DMS153 (cell line): ENCODE results near the gene TNFRSF8.

Experiments used
- DNase-seq: peaks from one replicate; lab custom pipeline; 2025; lab: John Stamatoyannopoulos, UW

Gene TNFRSF8

DNA sequence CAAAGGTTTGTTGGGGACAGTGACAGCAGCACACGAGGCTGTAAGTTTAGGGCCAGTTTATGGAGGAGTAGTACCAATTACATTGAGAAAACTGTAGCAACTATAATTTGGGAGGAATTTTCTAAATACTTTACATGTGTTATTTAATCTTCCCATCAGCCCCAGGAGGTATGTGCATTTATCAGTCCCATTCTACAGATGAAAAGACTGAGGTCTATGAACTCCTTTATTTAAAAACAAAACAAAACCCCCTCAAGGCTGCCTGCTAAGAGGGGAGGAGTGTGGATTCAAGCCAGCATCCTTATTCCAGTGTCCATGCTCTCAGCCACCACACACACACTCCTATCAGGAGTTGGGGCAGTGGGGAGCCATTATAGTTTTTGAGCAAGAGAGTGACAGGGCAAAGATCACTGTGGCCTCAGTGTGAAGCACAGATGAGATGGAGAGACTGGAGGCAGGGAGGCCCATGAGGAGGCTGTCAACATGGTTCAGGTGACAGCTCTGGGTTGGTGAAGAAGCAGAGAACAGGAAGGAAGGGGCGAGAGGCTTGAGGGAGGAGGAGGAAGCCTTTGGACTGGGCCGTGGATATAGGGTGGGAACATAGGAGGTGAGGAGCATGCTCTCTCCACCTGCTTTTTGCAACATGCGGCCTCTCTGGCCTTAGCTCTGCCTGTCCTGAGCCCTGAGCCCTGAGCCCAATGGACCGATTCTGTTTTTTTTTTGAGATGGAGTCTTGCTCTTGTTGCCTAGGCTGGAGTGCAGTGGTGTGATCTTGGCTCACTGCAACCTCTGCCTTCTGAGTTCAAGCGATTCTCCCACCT is 113.4 kb downstream of the TNFRSF8 start:
- no peak for DNase-seq

DNA sequence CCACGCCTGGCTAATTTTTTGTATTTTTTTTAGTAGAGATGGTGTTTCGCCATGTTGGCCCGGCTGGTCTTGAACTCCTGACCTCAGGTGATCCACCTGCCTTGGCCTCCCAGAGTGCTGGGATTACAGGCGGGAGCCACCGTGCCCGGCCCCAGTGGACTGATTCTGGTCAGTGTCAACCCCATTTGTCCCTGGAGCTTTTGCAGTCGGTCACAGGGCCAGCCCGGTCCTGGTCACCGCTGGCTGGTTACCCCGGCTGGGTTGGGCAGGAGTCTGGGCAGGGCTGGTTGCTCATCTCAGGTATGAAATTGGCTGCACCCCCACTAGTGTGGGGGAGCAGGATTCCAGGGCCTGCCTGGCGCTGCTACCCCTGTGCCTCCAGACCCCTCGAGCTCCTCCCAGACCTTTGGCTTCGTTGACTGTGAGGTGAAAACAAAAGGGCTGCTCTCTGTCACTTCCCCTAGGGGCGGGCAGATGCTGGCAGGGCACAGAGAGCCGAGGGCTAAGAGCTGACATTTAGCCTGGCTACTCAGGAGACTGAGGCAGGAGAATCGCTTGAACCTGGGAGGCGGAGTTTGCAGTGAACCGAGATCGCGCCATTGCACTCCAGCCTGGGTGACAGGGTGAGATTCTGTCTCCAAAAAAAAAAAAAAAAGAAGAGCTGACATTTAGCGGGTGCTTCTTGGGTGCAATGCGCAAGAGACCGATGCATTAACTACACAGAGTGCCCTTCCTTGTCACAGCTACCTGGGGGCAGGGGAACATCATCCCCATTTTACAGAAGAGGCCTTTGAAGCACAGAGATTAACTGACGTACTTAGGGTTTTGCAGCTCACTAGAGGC is 114.3 kb downstream of the TNFRSF8 start:
- no peak for DNase-seq

- DNase-seq, result peak; percentile 67
Observed at GRCh38 chr1:12177999-12178441, 114.9 kb downstream of the TNFRSF8 start.

DNA sequence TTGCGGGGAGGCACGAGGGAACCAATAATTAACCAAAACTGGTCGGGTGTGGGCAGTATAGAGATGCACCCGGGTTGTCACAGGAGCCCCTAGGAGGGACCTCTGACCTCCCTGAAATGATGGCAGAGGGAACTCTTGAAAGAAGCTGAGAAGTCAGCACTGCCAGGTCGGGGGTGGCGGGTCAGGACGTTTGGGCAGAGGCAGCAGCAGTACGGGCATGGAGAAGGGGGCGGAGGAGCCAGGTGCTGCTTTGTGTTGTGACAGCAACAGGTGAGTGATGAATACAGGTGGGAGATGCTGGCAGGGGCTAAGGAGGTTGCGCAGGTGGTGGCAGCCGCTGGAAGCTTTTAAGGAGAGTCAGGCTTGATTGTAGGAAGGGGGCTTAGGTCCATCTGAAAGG is 115.4 kb downstream of the TNFRSF8 start:
- DNase-seq, result no peak

DNA sequence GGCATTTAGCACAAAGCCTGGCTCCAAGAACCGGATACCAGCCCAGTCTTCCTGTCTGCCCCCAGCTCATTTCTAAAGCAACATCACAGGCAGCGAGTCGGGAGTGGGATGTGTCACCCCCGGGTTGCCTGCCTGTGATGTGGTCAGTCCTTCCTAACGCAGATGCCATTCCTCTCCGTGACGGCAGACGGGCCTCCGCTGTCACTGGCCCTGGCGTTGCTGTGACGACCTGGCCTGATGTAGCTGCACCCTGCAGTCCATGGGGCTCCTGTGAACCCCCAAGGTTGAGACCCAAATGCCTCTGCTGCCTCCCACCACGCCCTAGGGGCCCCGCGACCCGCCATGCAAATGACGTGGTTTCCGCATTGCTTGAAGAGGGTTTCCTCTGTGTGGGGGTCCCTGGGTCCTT is 116.0 kb downstream of the TNFRSF8 start:
- no peak for DNase-seq

DNA sequence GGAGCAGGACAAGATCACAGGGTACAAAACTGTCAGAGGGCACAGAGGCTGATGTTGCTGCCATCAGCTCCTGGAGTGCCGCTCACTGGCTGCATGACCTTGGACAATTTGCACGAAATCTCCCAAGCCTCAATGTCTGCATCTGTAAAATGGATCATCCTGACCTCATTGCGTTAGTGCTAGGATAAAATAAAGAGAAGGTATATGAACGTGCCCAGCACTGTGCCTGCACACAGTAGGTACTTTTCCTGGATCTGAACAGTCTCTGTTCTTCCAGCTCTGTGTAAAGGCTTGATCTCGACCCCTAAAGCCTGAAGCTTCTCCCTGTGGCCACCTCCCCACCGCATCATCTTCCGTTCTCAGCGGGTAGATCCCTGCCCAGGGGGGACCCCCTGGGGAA is 116.6 kb downstream of the TNFRSF8 start:
- no peak for DNase-seq

- no peak for DNase-seq
Observed at GRCh38 chr1:12180315-12180714, 117.2 kb downstream of the TNFRSF8 start.

- no peak for DNase-seq
Observed at GRCh38 chr1:12180903-12181302, 117.8 kb downstream of the TNFRSF8 start.

GRCh38 chr1:12181568-12181967 is 118.5 kb downstream of the TNFRSF8 start:
- no peak for DNase-seq

DNA sequence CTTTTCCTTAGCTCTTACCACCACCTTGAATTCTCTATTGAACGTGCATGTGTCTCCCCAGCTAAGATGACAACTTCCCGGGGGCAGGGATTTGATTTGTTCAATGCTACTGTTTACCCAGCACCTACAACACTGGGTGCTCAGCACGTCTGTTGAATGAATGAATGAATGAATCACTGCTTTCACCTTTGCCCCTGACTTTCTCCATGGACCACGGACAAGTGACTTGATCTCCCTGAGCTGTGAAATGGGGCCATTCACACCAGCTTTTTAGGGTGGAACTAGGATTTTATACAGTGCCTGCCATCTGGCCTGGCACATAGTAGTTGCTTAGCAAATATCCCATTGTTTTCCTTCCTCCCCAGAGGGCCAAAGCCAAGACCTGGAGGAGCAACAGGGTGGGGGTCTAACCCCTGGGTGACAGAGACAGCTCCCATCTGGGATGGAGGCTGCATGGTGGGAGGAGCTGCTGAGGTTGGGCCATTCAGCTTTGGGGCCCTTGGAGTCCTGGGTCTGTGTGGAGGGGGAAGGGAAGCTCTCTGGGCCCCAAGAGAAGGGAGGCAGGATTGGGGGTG is 119.4 kb downstream of the TNFRSF8 start:
- no peak for DNase-seq

DNA sequence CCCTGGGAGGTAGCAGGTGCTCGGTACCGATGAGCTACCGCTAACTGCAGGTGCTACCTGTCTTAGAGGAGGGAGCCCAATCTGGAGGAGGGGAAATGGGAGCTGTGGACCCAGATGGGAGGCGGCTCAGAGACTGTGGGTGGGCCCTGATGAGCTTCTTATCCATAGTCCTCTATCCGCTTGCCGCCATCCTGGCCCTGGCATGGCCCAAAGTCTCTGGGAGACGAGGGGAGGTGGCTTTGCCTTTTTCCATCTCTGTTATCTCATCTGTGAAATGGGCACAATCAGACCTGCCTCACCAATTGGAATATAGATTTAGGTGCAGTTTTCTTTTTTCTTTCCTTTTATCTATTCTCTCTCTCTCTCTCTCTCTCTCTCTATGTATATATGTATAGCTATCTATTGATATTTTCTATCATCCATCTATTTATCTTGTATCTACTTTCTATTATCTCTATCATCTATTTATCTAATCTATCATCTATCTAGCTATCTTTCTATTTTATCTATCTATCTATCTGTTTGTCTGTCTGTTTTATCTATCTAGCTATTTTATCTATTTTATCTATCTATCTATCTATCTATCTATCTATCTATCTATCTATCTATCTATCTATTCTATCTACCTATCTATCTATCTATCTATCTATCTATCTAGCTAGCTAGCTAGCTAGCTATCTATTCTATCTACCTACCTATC is 120.1 kb downstream of the TNFRSF8 start:
- DNase-seq, result no peak

DNA sequence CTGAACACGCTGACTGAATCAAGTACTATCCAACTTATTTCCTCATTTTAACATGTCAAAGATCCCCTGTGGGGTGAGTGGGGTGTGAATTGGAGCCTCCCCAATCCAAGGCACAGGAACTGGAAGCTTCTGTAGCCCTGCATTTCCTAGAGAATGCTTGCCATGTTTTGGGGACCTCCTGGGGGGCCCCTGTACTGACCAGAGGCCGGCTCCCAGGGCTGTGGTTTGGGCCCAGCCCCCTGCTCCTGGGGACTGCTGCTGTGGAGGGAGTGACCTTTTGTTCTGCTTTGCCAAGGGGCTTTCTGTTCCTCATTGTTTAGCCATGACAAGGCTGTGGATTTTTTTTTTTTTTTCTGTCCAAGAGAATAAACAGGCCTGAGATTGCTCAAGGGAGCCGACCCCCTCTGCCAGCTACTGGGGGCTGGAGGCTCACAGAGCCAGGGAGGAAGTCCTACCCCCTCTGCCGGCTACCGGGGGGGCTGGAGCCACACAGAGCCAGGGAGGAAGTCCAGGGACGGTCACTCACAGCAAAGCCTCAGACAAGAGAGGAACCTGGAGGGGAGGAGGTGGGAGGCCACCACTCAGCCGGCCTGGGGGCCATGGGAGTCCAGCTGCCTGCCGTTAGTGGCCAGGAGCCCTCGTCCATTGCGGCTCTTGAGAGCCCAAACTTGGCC is 121.0 kb downstream of the TNFRSF8 start:
- DNase-seq, result no peak

DNA sequence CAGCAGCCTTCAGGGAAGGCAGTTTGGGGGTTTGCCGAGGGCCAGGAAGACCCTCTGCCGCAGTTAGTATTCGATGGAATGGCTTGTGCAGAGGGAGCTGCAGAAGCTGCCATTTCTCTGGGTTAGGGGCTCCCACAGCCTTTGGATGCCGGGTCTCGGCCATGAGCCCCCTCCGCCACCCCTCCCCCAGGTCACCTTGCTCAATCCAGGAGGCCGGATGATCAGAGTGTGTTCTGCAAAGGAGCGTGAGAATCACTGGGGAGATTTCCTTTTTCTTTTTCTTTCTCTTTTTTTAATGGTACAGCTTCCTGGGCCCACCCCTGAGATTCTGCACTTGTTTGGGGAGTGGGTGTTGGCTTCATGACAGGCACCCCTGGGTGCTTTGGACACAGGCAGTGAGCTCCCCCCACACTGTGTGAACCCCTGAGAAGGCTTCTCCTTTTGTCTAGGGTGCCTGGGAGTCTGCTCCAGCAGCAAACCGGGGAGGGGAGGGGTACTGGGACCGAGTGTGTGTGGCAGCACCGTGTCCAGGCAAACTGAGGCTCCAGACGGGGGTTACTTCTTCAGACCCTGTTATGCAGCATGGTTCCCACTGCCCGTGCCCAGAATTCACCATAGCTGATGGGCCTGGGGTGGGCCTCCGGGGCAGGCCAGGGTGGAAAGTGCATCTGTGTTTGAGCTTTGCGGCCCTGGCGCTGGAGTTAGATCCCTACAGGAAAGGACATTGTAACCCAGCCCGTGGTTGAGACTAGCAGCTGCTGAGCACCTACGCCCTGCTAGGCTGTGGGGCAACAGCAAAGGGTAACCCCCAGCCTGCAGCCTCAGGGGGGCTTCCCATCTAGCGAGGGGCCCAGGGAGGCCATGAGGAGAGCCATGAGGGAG is 122.2 kb downstream of the TNFRSF8 start:
- DNase-seq, result no peak

DNA sequence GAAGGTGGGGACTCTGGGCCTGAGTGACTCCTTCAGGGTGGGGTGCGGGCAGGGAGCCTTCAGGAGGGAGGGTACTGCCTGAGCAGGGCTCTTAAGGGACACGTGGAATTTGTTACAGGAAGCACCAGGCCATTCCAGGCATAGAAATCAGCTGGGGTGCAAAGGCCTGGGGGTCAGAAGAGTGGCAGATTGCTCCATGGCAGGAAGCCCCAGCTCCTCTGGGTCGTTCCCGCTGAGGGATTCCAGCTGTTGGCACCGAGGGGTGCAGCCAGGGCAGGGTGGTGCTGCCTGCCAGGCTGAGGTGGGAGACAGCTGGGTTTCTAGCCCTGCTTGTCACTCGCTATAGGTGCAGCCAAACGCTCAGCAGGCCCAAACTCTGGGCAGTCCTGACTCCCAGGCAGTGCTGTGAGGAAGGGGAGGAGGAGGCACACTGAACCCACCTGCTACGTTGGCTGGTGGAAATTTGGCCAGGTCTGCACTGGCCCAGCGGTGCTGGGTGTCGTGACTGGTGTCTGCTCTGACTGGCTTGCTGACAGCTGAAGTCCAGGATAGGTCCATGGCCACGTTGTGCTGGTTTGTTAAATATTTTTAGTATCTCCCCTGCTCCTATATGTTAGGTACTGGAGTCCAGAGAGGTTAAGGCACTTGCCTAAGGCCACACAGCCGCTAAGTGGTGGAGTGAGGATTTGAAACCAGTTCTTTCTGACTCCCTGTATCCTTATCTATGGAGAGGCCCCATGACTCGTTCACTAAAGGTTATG is 123.0 kb downstream of the TNFRSF8 start:
- DNase-seq, result no peak

DNA sequence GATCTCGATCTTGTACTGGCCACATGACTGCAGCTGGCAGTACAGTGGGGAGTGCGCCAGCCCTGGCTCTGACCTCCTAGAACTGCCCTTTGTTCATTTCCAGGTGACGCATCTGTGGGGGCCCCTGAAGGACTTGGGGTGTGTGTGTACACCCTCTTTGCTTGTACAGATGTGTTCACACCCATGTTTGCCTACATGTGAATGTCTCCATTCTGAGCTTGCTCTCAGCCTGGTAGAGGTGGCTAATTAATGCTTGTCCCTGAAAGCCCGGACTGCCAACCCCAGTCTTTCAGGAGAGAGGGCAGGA is 123.5 kb downstream of the TNFRSF8 start:
- no peak for DNase-seq

- no peak for DNase-seq
Observed at GRCh38 chr1:12188115-12188514, 125.0 kb downstream of the TNFRSF8 start.

DNA sequence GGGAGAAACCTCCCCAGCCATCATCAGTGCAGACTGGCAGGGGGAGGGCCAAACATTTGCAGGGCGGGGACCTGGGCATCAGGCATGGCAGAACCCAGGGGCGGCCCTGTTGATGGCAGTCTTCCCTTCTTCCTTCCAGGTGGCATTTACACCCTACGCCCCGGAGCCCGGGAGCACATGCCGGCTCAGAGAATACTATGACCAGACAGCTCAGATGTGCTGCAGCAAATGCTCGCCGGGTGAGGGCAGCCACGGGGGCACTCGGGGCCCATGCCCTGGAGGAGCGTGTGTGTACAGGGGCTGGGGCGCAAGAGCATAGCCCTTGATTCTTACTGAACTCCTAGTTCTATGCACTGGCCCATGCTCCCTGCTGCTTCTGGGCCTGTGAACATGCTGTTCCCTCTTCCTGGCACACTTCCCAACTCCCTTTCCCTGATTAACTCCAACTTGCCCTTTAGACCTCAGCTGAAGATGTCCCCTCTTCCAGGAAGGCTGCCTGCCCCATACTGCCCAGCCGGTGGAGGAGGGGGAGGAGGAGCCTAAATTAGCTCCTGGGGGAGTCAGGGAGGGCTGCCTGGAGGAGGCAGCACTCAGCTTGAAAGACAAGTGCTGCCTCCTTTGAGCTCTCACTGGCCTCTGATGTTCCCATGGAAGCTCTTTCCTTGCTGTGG is 125.7 kb downstream of the TNFRSF8 start:
- DNase-seq, result no peak

DNA sequence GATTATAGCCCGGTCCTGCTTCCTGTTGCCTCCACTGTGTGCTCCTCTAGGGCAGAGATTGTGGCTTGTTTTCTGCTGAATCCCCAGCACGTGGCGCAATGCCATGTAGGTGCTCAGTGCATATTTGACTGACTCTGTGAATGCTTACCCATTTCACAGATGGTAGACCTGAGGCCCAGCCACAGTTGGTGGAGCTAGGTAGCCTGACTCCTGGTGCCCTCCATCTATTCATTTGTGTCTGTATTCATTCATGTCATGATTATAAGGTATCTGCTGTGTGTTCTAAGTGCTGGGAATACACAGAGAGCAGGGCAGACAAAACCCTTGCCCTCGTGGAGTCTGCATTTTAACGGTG is 126.2 kb downstream of the TNFRSF8 start:
- no peak for DNase-seq

GRCh38 chr1:12191242-12192032 is 128.3 kb downstream of the TNFRSF8 start:
- no peak for DNase-seq
